Gastrocnemius medialis (tissue), 4 donors: ENCODE results near the gene ALKBH4.

Experiments
- POLR2A ChIP-seq, 2 donors: fragments of 450-650 bp; IDR thresholded peaks; one replicate each; pipeline ENCODE4 v1.6.1; 2017; ENCODE audit warnings: antibody characterized with exemption in 2 of 2, mild to moderate bottlenecking in 2 of 2, moderate library complexity in 2 of 2
- TF ChIP-seq, protein P1 (sequence below), 5 experiments: fragments of 450-650 bp in 3 of 5; fragments of 200-600 bp in 2 of 5; sonication (generic) in 2 of 5; IDR thresholded peaks in 4 of 5; conservative IDR thresholded peaks in 1 of 5; 1 replicate in 4 of 5; 2 replicates in 1 of 5; pipeline ENCODE4 v1.5.1; 2016 to 2019; ENCODE audit warnings: antibody characterized with exemption in 5 of 5, mild to moderate bottlenecking in 3 of 5, moderate library complexity in 3 of 5

DNA sequence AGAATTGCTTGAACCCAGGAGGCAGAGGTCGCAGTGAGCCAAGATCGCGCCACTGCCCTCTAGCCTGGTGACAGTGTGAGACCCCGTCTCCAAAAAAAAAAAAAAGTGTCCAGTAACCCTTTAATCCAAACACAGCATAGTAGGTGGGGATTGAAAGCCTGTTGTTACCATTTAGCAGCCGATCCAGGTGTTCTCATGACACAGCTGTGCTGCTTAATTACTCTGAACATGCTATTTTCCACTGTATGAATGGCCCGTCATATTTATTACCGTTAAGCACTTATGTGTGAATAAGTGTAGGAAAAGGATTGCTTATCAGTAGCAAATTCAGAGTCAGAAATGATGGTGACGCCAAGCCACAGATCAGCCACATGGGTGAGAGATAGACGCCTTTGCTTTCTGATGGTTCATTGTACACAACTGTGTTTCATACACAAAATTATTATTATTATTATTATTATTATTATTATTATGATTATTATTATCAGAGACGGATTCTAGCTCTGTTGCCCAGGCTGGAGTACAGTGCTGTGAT is 42.9 kb downstream of the ALKBH4 start:
- TF ChIP-seq, protein P1, sequence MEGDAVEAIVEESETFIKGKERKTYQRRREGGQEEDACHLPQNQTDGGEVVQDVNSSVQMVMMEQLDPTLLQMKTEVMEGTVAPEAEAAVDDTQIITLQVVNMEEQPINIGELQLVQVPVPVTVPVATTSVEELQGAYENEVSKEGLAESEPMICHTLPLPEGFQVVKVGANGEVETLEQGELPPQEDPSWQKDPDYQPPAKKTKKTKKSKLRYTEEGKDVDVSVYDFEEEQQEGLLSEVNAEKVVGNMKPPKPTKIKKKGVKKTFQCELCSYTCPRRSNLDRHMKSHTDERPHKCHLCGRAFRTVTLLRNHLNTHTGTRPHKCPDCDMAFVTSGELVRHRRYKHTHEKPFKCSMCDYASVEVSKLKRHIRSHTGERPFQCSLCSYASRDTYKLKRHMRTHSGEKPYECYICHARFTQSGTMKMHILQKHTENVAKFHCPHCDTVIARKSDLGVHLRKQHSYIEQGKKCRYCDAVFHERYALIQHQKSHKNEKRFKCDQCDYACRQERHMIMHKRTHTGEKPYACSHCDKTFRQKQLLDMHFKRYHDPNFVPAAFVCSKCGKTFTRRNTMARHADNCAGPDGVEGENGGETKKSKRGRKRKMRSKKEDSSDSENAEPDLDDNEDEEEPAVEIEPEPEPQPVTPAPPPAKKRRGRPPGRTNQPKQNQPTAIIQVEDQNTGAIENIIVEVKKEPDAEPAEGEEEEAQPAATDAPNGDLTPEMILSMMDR (IDR thresholded peaks at IDR 0.05 in 4 of 5, conservative IDR thresholded peaks at IDR 0.05 in 1 of 5): no peak
- TF ChIP-seq POLR2A (IDR thresholded peaks at IDR 0.05): no peak
